Measurements from ENCODE around the gene RNF10. TPM values are rescaled to one million over a fixed set of nuclear protein-coding genes. Genes with fewer than 3 reads are reported as not detected.

RNF10 gene
- total RNA-seq, 2 experiments from 2014 or later, result 205 to 216 TPM

GRCh38 chr12:120534703-120535655 lies 823 bp downstream of the RNF10 start:
- Mint-ChIP-seq H3K36me3 (peaks cover 8% of the 10 kb centered on the region), H3K4me1 (peaks cover 47% of the 10 kb centered on the region), H3K9me3 (no peaks in the 10 kb centered on the region), H3K4me3 (peak overlapping the region; percentile 92), H3K27ac (peak overlapping the region; percentile 88), H3K27me3 (no peaks in the 10 kb centered on the region)
- DNase-seq, result peak; percentile 75
- POLR2A ChIA-PET, result interaction anchor here (0.7 to 2.5 kb wide), 5 partner anchors 45 to 97 kb away, joined by 3 to 11 read pairs (median 6); partner anchors contain the start of genes COX6A1, POP5 and SRSF9
- peak; percentile 55 for ATAC-seq (ENCODE audit: low read depth)

GRCh38 chr12:120536064-120536791 lies 2.1 kb downstream of the RNF10 start:
- Mint-ChIP-seq H3K36me3 (peaks cover 15% of the 10 kb centered on the region), H3K27ac (peak overlapping the region; percentile 71), H3K27me3 (no peaks in the 10 kb centered on the region), H3K4me1 (peaks cover 52% of the 10 kb centered on the region), H3K9me3 (no peaks in the 10 kb centered on the region), H3K4me3 (peak overlapping the region; percentile 92)
- POLR2A ChIA-PET, result interaction anchor here (0.8 to 2.5 kb wide), 5 partner anchors 26 to 335 kb away, joined by 3 to 11 read pairs (median 6); partner anchors contain the start of genes POP5, RNU4-2, RPLP0 and SRSF9
- ATAC-seq (ENCODE audit: low read depth) (peak; percentile 37), DNase-seq (no peak)

GRCh38 chr12:120537856-120538220 lies 3.7 kb downstream of the RNF10 start:
- Mint-ChIP-seq H3K4me1 (peaks cover 49% of the 10 kb centered on the region), H3K4me3 (peak overlapping the region; percentile 92), H3K27ac (peak overlapping the region; percentile 82), H3K9me3 (no peaks in the 10 kb centered on the region), H3K36me3 (peaks cover 15% of the 10 kb centered on the region), H3K27me3 (no peaks in the 10 kb centered on the region)
- no peak for ATAC-seq (ENCODE audit: low read depth)
- POLR2A ChIA-PET, result interaction anchor here (0.6 to 1.5 kb wide), 2 partner anchors 9 to 41 kb away, joined by 3 to 8 read pairs; partner anchors contain the start of gene COQ5
- no peak for DNase-seq

- H3K9me3 Mint-ChIP-seq, result no peaks in the 10 kb centered on the region
Measured at GRCh38 chr12:120538281-120539156, 4.4 kb downstream of the RNF10 start.

GRCh38 chr12:120539303-120539702 lies 5.1 kb downstream of the RNF10 start:
- no peak for ATAC-seq (ENCODE audit: low read depth)
- POLR2A ChIA-PET, result interaction anchor here (1.4 kb wide), 1 partner anchor 71 kb away, joined by 4 read pairs; no protein-coding TSS in a partner anchor
- Mint-ChIP-seq H3K27me3 (no peaks in the 10 kb centered on the region), H3K9me3 (no peaks in the 10 kb centered on the region), H3K36me3 (peaks cover 15% of the 10 kb centered on the region), H3K4me3 (no peak overlapping the region), H3K27ac (no peak overlapping the region), H3K4me1 (peaks cover 45% of the 10 kb centered on the region)
- no peak for DNase-seq

More at GRCh38 chr12:120538281-120539156, 4.4 kb downstream of the RNF10 start:
- DNase-seq, result no peak
- peaks cover 47% of the 10 kb centered on the region for H3K4me1 Mint-ChIP-seq
- H3K27ac Mint-ChIP-seq, result peak overlapping the region; percentile 82
- no peak for ATAC-seq (ENCODE audit: low read depth)
- POLR2A ChIA-PET, result interaction anchor here (1.4 to 1.5 kb wide), 2 partner anchors 10 to 70 kb away, joined by 4 to 8 read pairs; partner anchors contain the start of gene COQ5
- H3K36me3 Mint-ChIP-seq, result peaks cover 15% of the 10 kb centered on the region
- peak overlapping the region; percentile 92 for H3K4me3 Mint-ChIP-seq
- no peaks in the 10 kb centered on the region for H3K27me3 Mint-ChIP-seq

- Mint-ChIP-seq H3K4me3 (no peak overlapping the region), H3K36me3 (peaks cover 15% of the 10 kb centered on the region), H3K27me3 (no peaks in the 10 kb centered on the region), H3K9me3 (no peaks in the 10 kb centered on the region), H3K4me1 (peaks cover 46% of the 10 kb centered on the region), H3K27ac (no peak overlapping the region)
- ATAC-seq (ENCODE audit: low read depth), result no peak
- POLR2A ChIA-PET, result no interaction called here
- no peak for DNase-seq
Measured at GRCh38 chr12:120540445-120540844, 6.3 kb downstream of the RNF10 start.

GRCh38 chr12:120542166-120542565 lies 8.0 kb downstream of the RNF10 start:
- ATAC-seq (ENCODE audit: low read depth) (no peak), DNase-seq (no peak)
- no peaks in the 10 kb centered on the region for H3K9me3 Mint-ChIP-seq
- no peak overlapping the region for H3K4me3 Mint-ChIP-seq
- POLR2A ChIA-PET, result no interaction called here
- peaks cover 13% of the 10 kb centered on the region for H3K36me3 Mint-ChIP-seq
- H3K27me3 Mint-ChIP-seq, result no peaks in the 10 kb centered on the region
- H3K27ac Mint-ChIP-seq, result no peak overlapping the region
- H3K4me1 Mint-ChIP-seq, result peaks cover 33% of the 10 kb centered on the region

GRCh38 chr12:120544691-120545090 lies 10.5 kb downstream of the RNF10 start:
- POLR2A ChIA-PET, result no interaction called here
- H3K27me3 Mint-ChIP-seq, result no peaks in the 10 kb centered on the region
- H3K4me1 Mint-ChIP-seq, result peaks cover 11% of the 10 kb centered on the region
- H3K27ac Mint-ChIP-seq, result no peak overlapping the region
- DNase-seq, result no peak
- no peaks in the 10 kb centered on the region for H3K9me3 Mint-ChIP-seq
- no peak for ATAC-seq (ENCODE audit: low read depth)
- peaks cover 8% of the 10 kb centered on the region for H3K36me3 Mint-ChIP-seq
- no peak overlapping the region for H3K4me3 Mint-ChIP-seq

GRCh38 chr12:120546050-120546386 lies 11.9 kb downstream of the RNF10 start:
- no peak overlapping the region for H3K27ac Mint-ChIP-seq
- no peak overlapping the region for H3K4me3 Mint-ChIP-seq
- H3K9me3 Mint-ChIP-seq, result no peaks in the 10 kb centered on the region
- DNase-seq, result no peak
- POLR2A ChIA-PET, result no interaction called here
- peaks cover 3% of the 10 kb centered on the region for H3K4me1 Mint-ChIP-seq
- peaks cover 2% of the 10 kb centered on the region for H3K36me3 Mint-ChIP-seq
- H3K27me3 Mint-ChIP-seq, result no peaks in the 10 kb centered on the region
- no peak for ATAC-seq (ENCODE audit: low read depth)

GRCh38 chr12:120554678-120555077 lies 20.5 kb downstream of the RNF10 start:
- ATAC-seq (ENCODE audit: low read depth) (no peak), DNase-seq (no peak)
- no peak overlapping the region for H3K4me3 Mint-ChIP-seq
- H3K9me3 Mint-ChIP-seq, result no peaks in the 10 kb centered on the region
- no peaks in the 10 kb centered on the region for H3K27me3 Mint-ChIP-seq
- POLR2A ChIA-PET, result no interaction called here
- peaks cover 5% of the 10 kb centered on the region for H3K4me1 Mint-ChIP-seq
- peaks cover 21% of the 10 kb centered on the region for H3K36me3 Mint-ChIP-seq
- no peak overlapping the region for H3K27ac Mint-ChIP-seq

- Mint-ChIP-seq H3K4me3 (no peak overlapping the region), H3K36me3 (peaks cover 24% of the 10 kb centered on the region), H3K9me3 (no peaks in the 10 kb centered on the region), H3K27ac (no peak overlapping the region), H3K4me1 (no peaks in the 10 kb centered on the region), H3K27me3 (no peaks in the 10 kb centered on the region)
- POLR2A ChIA-PET, result no interaction called here
- DNase-seq, result no peak
- no peak for ATAC-seq (ENCODE audit: low read depth)
Measured at GRCh38 chr12:120557589-120557988, 23.4 kb downstream of the RNF10 start.

GRCh38 chr12:120562906-120563305 lies 28.8 kb downstream of the RNF10 start:
- Mint-ChIP-seq H3K4me1 (no peaks in the 10 kb centered on the region), H3K9me3 (no peaks in the 10 kb centered on the region), H3K27me3 (no peaks in the 10 kb centered on the region), H3K4me3 (no peak overlapping the region), H3K27ac (no peak overlapping the region), H3K36me3 (peaks cover 25% of the 10 kb centered on the region)
- POLR2A ChIA-PET, result interaction anchor here (0.7 kb wide), 1 partner anchor 19 kb away, joined by 3 read pairs; the partner anchor contains the start of gene POP5
- DNase-seq, result no peak
- ATAC-seq (ENCODE audit: low read depth), result no peak

GRCh38 chr12:120563495-120563894 lies 29.3 kb downstream of the RNF10 start:
- H3K4me1 Mint-ChIP-seq, result no peaks in the 10 kb centered on the region
- no peaks in the 10 kb centered on the region for H3K27me3 Mint-ChIP-seq
- no peak for ATAC-seq (ENCODE audit: low read depth)
- no peak for DNase-seq
- no peak overlapping the region for H3K27ac Mint-ChIP-seq
- POLR2A ChIA-PET, result no interaction called here
- peaks cover 25% of the 10 kb centered on the region for H3K36me3 Mint-ChIP-seq
- no peaks in the 10 kb centered on the region for H3K9me3 Mint-ChIP-seq
- no peak overlapping the region for H3K4me3 Mint-ChIP-seq

Data from activated naive CD8-positive, alpha-beta T cell treated with anti-CD3 and anti-CD28 coated beads, Interleukin-2, amount 10 ng/mL, durations not matched to agents 7 days and 5 days (primary cell).